ENCODE results near the gene RAB6B. TPM values are rescaled to one million over a fixed set of nuclear protein-coding genes. Genes with fewer than 3 reads are reported as not detected.

The RAB6B gene
- total and polyA plus RNA-seq, 2 of the 8 experiments (the other 6 are each of a cell fraction or from before 2014, with no cell fraction given): 7.9 to 15.6 TPM

- Histone ChIP-seq H3K9me3 (ENCODE audit: insufficient read depth in 2 of 2, low read depth in 1 of 2, low read length in 1 of 2) (no peaks in the 10 kb centered on the region), H4K8ac (ENCODE audit: extremely low read depth, insufficient read depth, low read length) (no peak overlapping the region), H3K23ac (ENCODE audit: insufficient read length) (no peak overlapping the region), H3K14ac (ENCODE audit: insufficient read length) (no peak overlapping the region), H3K79me1 (ENCODE audit: low read depth, low read length) (peaks cover under 1% of the 10 kb centered on the region), H4K91ac (replicated peaks; ENCODE audit: insufficient read length, low read length) (no peak overlapping the region), H2AFZ (ENCODE audit: low read length) (no peak overlapping the region), H2AK5ac (ENCODE audit: low read depth, low read length) (no peak overlapping the region), H3K4me2 (ENCODE audit: insufficient read depth in 1 of 2, low read depth in 2 of 2, low read length in 2 of 2) (no peak overlapping the region), H3K27me3 (replicated peaks in 1 of 4; ENCODE audit: control insufficient read depth in 3 of 4, extremely low read depth in 1 of 4, insufficient read depth in 3 of 4, low read length in 3 of 4) (peaks cover 2 to 12% (median 8%) of the 10 kb centered on the region in 4 experiments; a peak in 5 of 7 replicates), H3K4ac (replicated peaks; ENCODE audit: insufficient read length, low read depth, low read length) (no peak overlapping the region), H2BK5ac (ENCODE audit: low read depth, low read length) (no peak overlapping the region), H4K20me1 (replicated peaks in 1 of 2; ENCODE audit: control insufficient read depth in 1 of 2, insufficient read depth in 2 of 2, low read length in 2 of 2) (no peaks in the 10 kb centered on the region), H3K18ac (ENCODE audit: extremely low read depth, low read length) (no peak overlapping the region), H2BK20ac (ENCODE audit: low read length) (no peak overlapping the region), H3K36me3 (ENCODE audit: control insufficient read depth in 2 of 4, insufficient read depth in 4 of 4, low read length in 3 of 4) (no peaks in the 10 kb centered on the region), H4K5ac (ENCODE audit: insufficient read length, low read depth, low read length) (no peak overlapping the region), H3K4me3 (ENCODE audit: extremely low read depth in 1 of 4, insufficient read depth in 2 of 4, low read depth in 3 of 4, low read length in 4 of 4) (no peak overlapping the region), H3K27ac (ENCODE audit: low read depth, low read length) (no peak overlapping the region), H3K79me2 (ENCODE audit: control insufficient read depth in 1 of 2, insufficient read depth in 2 of 2, low read length in 2 of 2) (no peaks in the 10 kb centered on the region), H2BK120ac (replicated peaks; ENCODE audit: low read depth, low read length) (no peak overlapping the region), H3K56ac (replicated peaks; ENCODE audit: insufficient read length, low read depth, low read length) (no peak overlapping the region), H3K23me2 (ENCODE audit: low read depth, low read length) (no peaks in the 10 kb centered on the region; the same call in 1 of the 2 replicates), H3K9ac (replicated peaks in 1 of 4; ENCODE audit: extremely low read depth in 1 of 4, low read depth in 3 of 4, low read length in 3 of 4) (no peak overlapping the region), H2BK15ac (ENCODE audit: low read length) (no peak overlapping the region), H2BK12ac (ENCODE audit: low read depth, low read length) (no peak overlapping the region), H3K4me1 (replicated peaks in 1 of 4; ENCODE audit: control insufficient read depth in 3 of 4, insufficient read depth in 4 of 4, low read length in 3 of 4) (peaks cover 0 to 11% (median 2%) of the 10 kb centered on the region in 4 experiments; a peak in 4 of 7 replicates)
- CTCF ChIA-PET (ENCODE audit: partially characterized antibody): interaction anchor here (1.0 to 1.5 kb wide), 2 partner anchors 24 to 56 kb away, joined by 3 to 4 read pairs; no protein-coding TSS in a partner anchor
- FAIRE-seq: no peak
- WGBS, 2 experiments (ENCODE audit: extremely low coverage in 1 of 2, insufficient coverage in 1 of 2, insufficient read length in 1 of 2, insufficient replicate concordance in 2 of 2, low coverage in 1 of 2, low lambda C conversion rate in 2 of 2, missing lambda C conversion rate in 1 of 2): 90% methylated on average over 9 of the region's 9 CpGs; no CpG with 5 or more reads in 1 of the 2 experiments
- peak in 1 of 2 experiments; percentile 30 for DNase-seq (ENCODE audit: low read depth in 1 of 2, low spot score in 2 of 2)
- POLR2A ChIA-PET (ENCODE audit: partially characterized antibody): no interaction called here
- TF ChIP-seq PHF8 (conservative IDR thresholded peaks at IDR 0.05; ENCODE audit: low read depth, low read length) (no peak), SIX5 (IDR thresholded peaks at IDR 0.05; ENCODE audit: low read depth, low read length) (no peak), FOSL1 (IDR thresholded peaks at IDR 0.05; ENCODE audit: insufficient read depth, low read depth, low read length) (no peak), TAF1 (IDR thresholded peaks at IDR 0.05; ENCODE audit: low read depth, low read length) (no peak), POLR2A (IDR thresholded peaks at IDR 0.05; ENCODE audit: control extremely low read depth in 1 of 2, low read depth in 2 of 2, low read length in 2 of 2) (no peak), CTBP2 (IDR thresholded peaks at IDR 0.05; ENCODE audit: borderline replicate concordance, insufficient read depth, insufficient read length, low read length) (no peak), EGR1 (IDR thresholded peaks at IDR 0.05; ENCODE audit: borderline replicate concordance, low read depth, low read length) (no peak), SAP30 (IDR thresholded peaks at IDR 0.05; ENCODE audit: insufficient read depth, insufficient replicate concordance, low read length) (no peak), BACH1 (IDR thresholded peaks at IDR 0.05; ENCODE audit: low read length) (no peak), TEAD4 (IDR thresholded peaks at IDR 0.05; ENCODE audit: low read depth, low read length) (no peak), JUN (IDR thresholded peaks at IDR 0.05; ENCODE audit: low read depth, low read length) (no peak), SRF (IDR thresholded peaks at IDR 0.05; ENCODE audit: low read depth, low read length) (no peak)
Measured at GRCh38 chr3:133888726-133889340, 6.8 kb downstream of the RAB6B start.

Measured in H1 (cell line).